Mesothelial cell of epicardium (in vitro differentiated cells): ENCODE results near the gene PIGC. TPM values are rescaled to one million over a fixed set of nuclear protein-coding genes. Genes with fewer than 3 reads are reported as not detected.

Source experiments
- DNase-seq, 2 experiments: peaks; one replicate each; pipeline ENCODE4 v3.0.0; 2021; ENCODE audit warnings: low spot score in 2 of 2; ENCODE audit not compliant: unreplicated experiment in 2 of 2
- H3K27ac Mint-ChIP-seq: 2 replicates; pipeline ENCODE4 v1.8.0; 2021; ENCODE audit warnings: mixed read lengths
- H3K27me3 Mint-ChIP-seq: 2 replicates; pipeline ENCODE4 v1.8.0; 2021; ENCODE audit warnings: low read depth, mixed read lengths
- H3K36me3 Mint-ChIP-seq: 2 replicates; pipeline ENCODE4 v1.8.0; 2021; ENCODE audit warnings: mixed read lengths
- H3K4me1 Mint-ChIP-seq: 2 replicates; pipeline ENCODE4 v1.8.0; 2021; ENCODE audit warnings: mixed read lengths
- H3K4me3 Mint-ChIP-seq: 2 replicates; pipeline ENCODE4 v1.8.0; 2021; ENCODE audit warnings: mild to moderate bottlenecking, moderate library complexity, mixed read lengths
- H3K9me3 Mint-ChIP-seq: 2 replicates; pipeline ENCODE4 v1.8.0; 2021; ENCODE audit warnings: mixed read lengths
- CTCF ChIP-seq: fragments of 200-600 bp; sonication (generic); IDR thresholded peaks from one replicate; pipeline ENCODE4 v1.5.0; 2021; ENCODE audit warnings: antibody characterized with exemption; ENCODE audit not compliant: unreplicated experiment
- total RNA-seq: library from RNA; stranded (reverse); gene quantifications from 3 replicates; pipeline ENCODE4 v1.2.1, GENCODE V29; 2021

PIGC gene
- total RNA-seq, 1 donor from 2014 or later: 31.9 TPM

- H3K4me1 Mint-ChIP-seq: peaks cover 93% of the 10 kb centered on the region
- peak overlapping the region; percentile 97 for H3K27ac Mint-ChIP-seq
- H3K9me3 Mint-ChIP-seq: no peaks in the 10 kb centered on the region
- H3K27me3 Mint-ChIP-seq: no peaks in the 10 kb centered on the region
- no peak for TF ChIP-seq CTCF
- DNase-seq: no peak
- no peak overlapping the region for H3K4me3 Mint-ChIP-seq
- H3K36me3 Mint-ChIP-seq: no peaks in the 10 kb centered on the region
Measured at GRCh38 chr1:172394811-172395210, 49.1 kb downstream of the PIGC start.

- peaks cover 90% of the 10 kb centered on the region for H3K4me1 Mint-ChIP-seq
Measured at GRCh38 chr1:172394141-172394751, 49.6 kb downstream of the PIGC start.

GRCh38 chr1:172393354-172393753, 50.5 kb downstream of the PIGC start:
- TF ChIP-seq CTCF: no peak
- Mint-ChIP-seq H3K9me3 (no peaks in the 10 kb centered on the region), H3K4me1 (peaks cover 90% of the 10 kb centered on the region), H3K4me3 (no peak overlapping the region), H3K27ac (peak overlapping the region; percentile 97), H3K27me3 (no peaks in the 10 kb centered on the region), H3K36me3 (peaks cover 3% of the 10 kb centered on the region)
- DNase-seq: no peak

More at GRCh38 chr1:172394141-172394751, 49.6 kb downstream of the PIGC start:
- Mint-ChIP-seq H3K27ac (peak overlapping the region; percentile 97), H3K36me3 (no peaks in the 10 kb centered on the region), H3K9me3 (no peaks in the 10 kb centered on the region), H3K4me3 (peak overlapping the region; percentile 7), H3K27me3 (no peaks in the 10 kb centered on the region)
- no peak for DNase-seq
- no peak for TF ChIP-seq CTCF

GRCh38 chr1:172391976-172392375, 51.9 kb downstream of the PIGC start:
- H3K27me3 Mint-ChIP-seq: no peaks in the 10 kb centered on the region

More at GRCh38 chr1:172391976-172392375, 51.9 kb downstream of the PIGC start:
- H3K27ac Mint-ChIP-seq: peak overlapping the region; percentile 97
- H3K9me3 Mint-ChIP-seq: no peaks in the 10 kb centered on the region
- peaks cover 78% of the 10 kb centered on the region for H3K4me1 Mint-ChIP-seq
- TF ChIP-seq CTCF: no peak
- DNase-seq: no peak
- H3K36me3 Mint-ChIP-seq: peaks cover 3% of the 10 kb centered on the region
- no peak overlapping the region for H3K4me3 Mint-ChIP-seq

Other genes starting within 250 kb of the PIGC start
- 0.57 to 0.95 TPM in 2 of 3 replicates, not detected in the other for gene C1orf105, start 23.4 kb downstream of the PIGC start, total RNA-seq
- gene SUCO, start 89.1 kb upstream of the PIGC start, total RNA-seq: 119 to 122 TPM (median 120 TPM) in 3 replicates
- gene FASLG, start 215.0 kb upstream of the PIGC start, total RNA-seq: not detected in 3 replicates